CD4-positive, alpha-beta T cell treated with Interleukin-17A for 1 hour (primary cell): ENCODE measurements around the gene RNU7-1.
A peak's percentile ranks its signal among the peaks of the same experiment; 100 is the strongest.

ENCODE experiments used
- DNase-seq: peaks from one replicate; pipeline ENCODE4 v3.0.0-alpha.2; 2020

RNU7-1 gene

GRCh38 chr12:6938353-6939190 lies 5.0 kb upstream of the RNU7-1 start:
- no peak for DNase-seq

- no peak for DNase-seq
Measured at GRCh38 chr12:6939191-6939540, 4.5 kb upstream of the RNU7-1 start.

GRCh38 chr12:6941267-6941666 lies 2.3 kb upstream of the RNU7-1 start:
- DNase-seq: no peak

GRCh38 chr12:6941782-6942181 lies 1.8 kb upstream of the RNU7-1 start:
- no peak for DNase-seq

- peak; percentile 18 for DNase-seq
Measured at GRCh38 chr12:6942331-6942665, 1.3 kb upstream of the RNU7-1 start.

- peak; percentile 94 for DNase-seq
Measured at GRCh38 chr12:6943389-6943721, 261 bp upstream of the RNU7-1 start.

- DNase-seq: peak; percentile 91
Measured at GRCh38 chr12:6944381-6945186, 968 bp downstream of the RNU7-1 start.

GRCh38 chr12:6945613-6946012 lies 2.0 kb downstream of the RNU7-1 start:
- DNase-seq: no peak

- DNase-seq: peak; percentile 79
Measured at GRCh38 chr12:6946033-6946919, 2.7 kb downstream of the RNU7-1 start.

GRCh38 chr12:6946920-6947374 lies 3.3 kb downstream of the RNU7-1 start:
- DNase-seq: no peak

GRCh38 chr12:6947615-6948014 lies 4.0 kb downstream of the RNU7-1 start:
- DNase-seq: no peak

GRCh38 chr12:6948873-6949594 lies 5.4 kb downstream of the RNU7-1 start:
- DNase-seq: peak; percentile 66

GRCh38 chr12:6950401-6950801 lies 6.8 kb downstream of the RNU7-1 start:
- peak; percentile 60 for DNase-seq

GRCh38 chr12:6950811-6951540 lies 7.4 kb downstream of the RNU7-1 start, which contains the start of gene PTPN6:
Gene PTPN6, plus strand, starts transcription at chr12:6951356. Its CDS starts 157 bp downstream, at chr12:6951513.
- DNase-seq: peak; percentile 68

GRCh38 chr12:6951551-6952120 lies 8.0 kb downstream of the RNU7-1 start:
- DNase-seq: peak; percentile 57

- peak; percentile 31 for DNase-seq
Measured at GRCh38 chr12:6952121-6952862, 8.7 kb downstream of the RNU7-1 start.

- no peak for DNase-seq
Measured at GRCh38 chr12:6952863-6953441, 9.3 kb downstream of the RNU7-1 start.

GRCh38 chr12:6953442-6954315 lies 10.1 kb downstream of the RNU7-1 start:
- DNase-seq: peak; percentile 88
